GM18867 (cell line): ENCODE results near the gene APOC1.
"Not testable (repeated sequence)": the region's sequence is repeated elsewhere in the genome, so short reads cannot be mapped to it uniquely, and the experiment has no call there.

Experiments used
- ATAC-seq: cut with Tn5 transposase; IDR thresholded peaks from one replicate; pipeline ENCODE4 v1.9.1; 2021; ENCODE audit warnings: mild to moderate bottlenecking, moderate library complexity; ENCODE audit not compliant: unreplicated experiment

Gene APOC1

DNA sequence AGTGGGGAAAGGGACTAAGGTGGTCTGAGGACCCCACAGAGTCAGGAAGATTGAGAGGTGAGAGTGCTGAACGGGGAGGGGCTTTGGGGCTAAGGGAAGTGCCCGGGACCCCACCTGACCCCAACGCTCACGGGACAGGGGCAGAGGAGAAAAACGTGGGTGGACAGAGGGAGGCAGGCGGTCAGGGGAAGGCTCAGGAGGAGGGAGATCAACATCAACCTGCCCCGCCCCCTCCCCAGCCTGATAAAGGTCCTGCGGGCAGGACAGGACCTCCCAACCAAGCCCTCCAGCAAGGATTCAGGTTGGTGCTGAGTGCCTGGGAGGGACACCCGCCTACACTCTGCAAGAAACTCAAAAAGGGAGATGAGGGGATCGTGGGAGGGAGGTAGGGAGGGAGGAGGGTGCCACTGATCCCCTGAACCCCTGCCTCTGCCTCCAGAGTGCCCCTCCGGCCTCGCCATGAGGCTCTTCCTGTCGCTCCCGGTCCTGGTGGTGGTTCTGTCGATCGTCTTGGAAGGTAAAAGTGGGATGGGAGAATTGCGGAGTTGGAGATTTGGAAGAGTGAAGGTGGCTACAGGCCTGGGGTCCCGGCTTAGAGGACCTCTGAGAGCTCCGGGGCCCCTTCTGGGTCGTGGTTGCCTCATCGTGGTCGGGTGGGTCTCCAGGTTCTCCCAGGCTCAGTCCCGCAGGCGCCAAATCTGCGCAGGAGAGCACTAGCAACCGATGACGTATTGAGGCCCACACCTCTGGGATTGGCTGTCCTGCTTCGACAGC is at the start of gene APOC1:
TSS of gene APOC1 (plus strand) at position 176 of the 774 bp plus-strand sequence. CDS start at position 460, 284 bp downstream.
- ATAC-seq = peak; percentile 88

GRCh38 chr19:44865196-44865767 is 49.1 kb upstream of the APOC1 start:
- no peak for ATAC-seq

- ATAC-seq = no peak
Measured at GRCh38 chr19:44866664-44867063, 47.7 kb upstream of the APOC1 start.

GRCh38 chr19:44867578-44867977 is 46.8 kb upstream of the APOC1 start:
- ATAC-seq = no peak

DNA sequence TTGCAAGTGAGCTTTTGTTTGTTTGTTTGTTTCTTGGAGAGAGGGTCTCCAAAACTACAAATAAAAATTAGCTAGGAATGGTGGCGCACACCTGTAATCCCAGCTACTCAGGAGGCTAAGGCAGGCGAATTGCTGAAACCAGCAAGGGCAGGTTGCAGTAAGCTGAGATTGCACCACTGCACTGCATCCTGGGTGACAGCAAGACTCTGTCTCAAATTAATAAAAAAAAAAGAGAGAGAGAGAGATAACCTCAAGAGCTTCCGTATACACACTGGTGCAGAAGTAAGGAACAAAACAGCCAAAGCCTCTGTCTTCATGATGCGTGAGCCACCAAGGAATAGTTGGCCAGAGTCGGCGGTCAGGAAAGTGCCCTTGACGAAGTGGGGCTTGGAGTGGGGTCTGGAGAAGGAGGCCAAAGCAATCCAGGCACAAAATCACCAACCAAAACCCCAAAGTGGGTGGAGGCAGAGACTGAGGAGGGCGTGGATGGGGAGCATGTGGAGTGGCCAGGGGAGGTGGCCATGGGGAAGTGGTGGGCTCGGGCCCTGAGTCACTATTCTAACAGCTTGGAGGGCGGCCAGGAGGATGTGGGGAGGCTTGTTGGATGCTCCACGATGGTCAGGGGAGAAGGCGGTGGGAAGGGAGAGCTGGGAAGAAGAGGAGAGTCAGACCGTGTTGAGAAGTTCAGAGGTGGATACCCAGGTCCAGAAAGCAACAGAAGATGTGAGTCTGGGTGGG is 44.5 kb upstream of the APOC1 start:
- no peak for ATAC-seq

DNA sequence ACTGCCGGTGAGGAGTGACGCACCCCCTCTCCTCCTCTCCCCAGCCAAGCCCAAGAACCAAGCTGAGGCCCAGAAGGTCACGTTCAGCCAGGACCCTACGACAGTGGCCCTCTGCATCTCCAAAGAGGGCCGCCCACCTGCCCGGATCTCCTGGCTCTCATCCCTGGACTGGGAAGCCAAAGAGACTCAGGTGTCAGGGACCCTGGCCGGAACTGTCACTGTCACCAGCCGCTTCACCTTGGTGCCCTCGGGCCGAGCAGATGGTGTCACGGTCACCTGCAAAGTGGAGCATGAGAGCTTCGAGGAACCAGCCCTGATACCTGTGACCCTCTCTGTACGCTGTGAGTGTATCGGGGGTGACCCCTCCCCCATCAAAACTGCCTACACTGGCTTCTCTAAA is 42.6 kb upstream of the APOC1 start:
- ATAC-seq = no peak

DNA sequence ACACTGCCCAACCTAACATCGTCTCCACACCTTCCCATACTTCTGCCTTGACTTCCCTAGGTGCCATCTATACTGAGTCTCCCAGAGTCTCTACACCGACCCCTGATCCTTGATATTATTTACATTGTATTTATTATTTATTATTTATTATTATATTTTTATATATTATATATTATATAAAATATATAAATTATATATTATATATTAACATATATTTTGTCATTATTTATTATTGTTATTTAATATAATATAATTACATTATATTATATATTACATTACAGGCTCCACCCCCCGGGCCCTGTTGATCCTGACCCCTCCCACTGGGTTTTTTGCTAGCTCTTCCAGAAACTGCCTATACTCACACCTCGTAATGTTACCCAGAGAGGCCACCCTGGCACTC is 41.7 kb upstream of the APOC1 start:
- ATAC-seq = no peak

GRCh38 chr19:44874317-44874716 is 40.1 kb upstream of the APOC1 start:
- no peak for ATAC-seq

GRCh38 chr19:44875666-44876451 is 38.5 kb upstream of the APOC1 start:
- no peak for ATAC-seq

DNA sequence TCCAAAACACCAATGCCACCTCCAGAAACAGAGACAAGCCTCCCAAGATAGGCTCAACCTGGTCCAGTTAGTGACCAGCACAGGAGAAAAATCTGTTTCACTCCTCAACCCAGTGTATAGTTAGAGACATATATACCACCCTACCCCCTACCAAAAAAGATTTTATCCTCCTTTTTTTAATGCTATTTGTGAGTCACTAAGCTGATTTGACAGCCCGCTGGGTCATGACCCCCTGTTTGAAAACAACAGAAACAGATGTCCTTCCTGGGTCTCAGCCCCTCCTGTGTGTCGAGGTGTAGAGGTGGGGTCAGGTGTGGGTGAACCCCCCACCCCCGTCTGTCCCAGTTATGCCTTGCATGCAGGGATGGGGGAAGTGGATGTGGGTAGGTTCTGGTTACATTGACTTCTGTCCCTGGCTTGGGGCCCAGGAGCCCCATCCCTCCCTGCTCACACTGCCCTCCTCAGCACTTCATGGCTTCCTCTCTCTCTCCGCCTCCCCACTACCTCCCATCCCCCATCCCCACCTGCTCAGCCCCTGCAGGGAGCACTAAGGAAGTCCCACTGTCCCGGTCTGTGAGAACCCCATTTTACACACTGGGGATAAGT is 37.4 kb upstream of the APOC1 start:
- no peak for ATAC-seq

- no peak for ATAC-seq
Measured at GRCh38 chr19:44878120-44878865, 36.1 kb upstream of the APOC1 start.

- ATAC-seq = no peak
Measured at GRCh38 chr19:44879309-44880065, 34.9 kb upstream of the APOC1 start.

DNA sequence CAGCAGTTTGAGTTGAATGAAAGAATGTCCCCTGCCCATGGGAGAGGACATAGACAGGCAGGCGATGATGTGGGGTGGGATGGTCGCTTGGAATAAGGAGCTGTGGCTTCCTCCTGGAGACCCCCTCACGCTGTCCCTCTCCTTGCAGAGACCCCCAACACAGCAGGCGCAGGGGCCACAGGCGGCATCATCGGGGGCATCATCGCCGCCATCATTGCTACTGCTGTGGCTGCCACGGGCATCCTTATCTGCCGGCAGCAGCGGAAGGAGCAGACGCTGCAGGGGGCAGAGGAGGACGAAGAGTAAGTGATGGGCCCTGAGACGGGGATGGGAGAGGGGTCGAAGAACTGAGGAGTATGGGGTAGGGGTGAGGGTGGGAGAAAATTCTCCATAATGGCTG is 32.3 kb upstream of the APOC1 start:
- no peak for ATAC-seq

DNA sequence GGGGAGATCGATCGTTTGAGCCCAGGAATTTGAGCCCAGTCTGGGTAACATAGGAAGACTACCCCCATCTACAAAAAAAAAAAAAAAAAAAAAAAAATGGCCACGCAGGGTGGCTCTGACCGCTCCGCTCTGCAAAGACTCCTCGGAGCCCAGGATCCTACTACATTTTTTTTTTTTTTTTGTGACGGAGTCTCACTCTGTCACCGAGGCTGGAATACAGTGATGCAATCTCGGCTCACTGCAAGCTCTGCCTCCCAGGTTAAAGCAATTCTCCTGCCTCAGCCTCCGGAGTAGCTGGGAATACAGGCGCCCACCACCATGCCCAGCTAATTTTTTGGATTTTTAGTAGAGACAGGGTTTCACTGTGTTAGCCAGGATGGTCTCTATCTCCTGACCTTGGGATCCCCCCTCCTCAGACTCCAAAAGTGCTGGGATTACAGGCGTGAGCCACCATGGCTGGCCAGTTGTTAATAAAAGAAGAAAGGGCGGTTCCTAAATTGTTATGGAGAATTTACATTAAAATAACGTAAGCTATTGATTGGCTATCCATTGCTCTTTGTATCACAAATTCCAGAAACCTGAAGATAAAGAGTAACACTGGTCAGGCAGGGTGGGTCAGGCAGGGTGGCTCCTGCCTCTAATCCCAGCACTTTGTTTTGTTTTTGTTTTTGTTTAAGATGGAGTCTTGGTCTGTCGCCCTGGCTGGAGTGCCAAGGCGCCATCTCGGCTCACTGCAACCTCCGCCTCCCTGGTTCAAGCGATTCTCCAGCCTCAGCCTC is 31.6 kb upstream of the APOC1 start:
- ATAC-seq = not testable (repeated sequence)

DNA sequence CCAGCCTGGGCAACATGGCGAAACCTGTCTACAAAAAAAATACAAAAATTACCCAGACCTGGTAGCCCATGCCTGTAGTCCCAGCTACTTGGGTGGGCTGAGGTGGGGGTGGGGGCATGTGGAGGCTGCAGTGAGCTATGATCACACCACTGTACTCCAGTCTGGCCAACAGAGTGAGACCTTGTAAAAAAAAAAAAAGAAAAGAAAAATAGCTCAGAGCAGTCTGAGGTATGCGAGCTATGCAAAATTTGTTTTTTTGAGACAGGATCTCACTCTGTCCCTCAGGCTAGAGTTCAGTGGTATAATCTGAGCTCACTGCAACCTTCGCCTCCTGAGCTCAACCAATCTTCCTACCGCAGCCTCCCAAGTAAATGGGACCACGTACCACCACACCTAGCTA is 30.5 kb upstream of the APOC1 start:
- ATAC-seq = no peak

GRCh38 chr19:44884566-44884965 is 29.8 kb upstream of the APOC1 start:
- no peak for ATAC-seq

DNA sequence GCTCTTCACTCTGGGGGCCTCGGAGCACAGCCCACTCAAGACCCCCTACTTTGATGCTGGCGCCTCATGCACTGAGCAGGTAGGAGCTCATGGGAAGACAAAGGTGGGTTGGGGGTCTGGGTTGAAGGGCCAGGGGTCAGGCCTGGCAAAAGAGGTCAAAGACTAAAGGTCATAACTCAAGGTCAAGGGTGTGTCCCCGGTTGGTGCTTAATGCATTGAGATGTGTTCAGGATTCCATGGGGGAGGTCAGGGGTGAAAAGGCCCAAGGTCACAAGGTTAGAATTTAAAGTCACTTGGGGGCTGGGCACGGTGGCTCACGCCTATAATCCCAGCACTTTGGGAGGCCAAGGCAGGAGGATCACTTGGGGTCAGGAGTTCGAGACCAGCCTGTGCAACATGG is 28.3 kb upstream of the APOC1 start:
- no peak for ATAC-seq

GRCh38 chr19:44887648-44888047 is 26.8 kb upstream of the APOC1 start:
- no peak for ATAC-seq

GRCh38 chr19:44888335-44888734 is 26.1 kb upstream of the APOC1 start:
- ATAC-seq = not testable (repeated sequence)
